Activated CD8-positive, alpha-beta memory T cell treated with anti-CD3 and anti-CD28 coated beads for 24 hours (primary cell): ENCODE data around the gene ACAP3.

Experiments used
- DNase-seq: peaks from one replicate; pipeline ENCODE4 v3.0.0-alpha.2; 2020

Gene ACAP3, protein sequence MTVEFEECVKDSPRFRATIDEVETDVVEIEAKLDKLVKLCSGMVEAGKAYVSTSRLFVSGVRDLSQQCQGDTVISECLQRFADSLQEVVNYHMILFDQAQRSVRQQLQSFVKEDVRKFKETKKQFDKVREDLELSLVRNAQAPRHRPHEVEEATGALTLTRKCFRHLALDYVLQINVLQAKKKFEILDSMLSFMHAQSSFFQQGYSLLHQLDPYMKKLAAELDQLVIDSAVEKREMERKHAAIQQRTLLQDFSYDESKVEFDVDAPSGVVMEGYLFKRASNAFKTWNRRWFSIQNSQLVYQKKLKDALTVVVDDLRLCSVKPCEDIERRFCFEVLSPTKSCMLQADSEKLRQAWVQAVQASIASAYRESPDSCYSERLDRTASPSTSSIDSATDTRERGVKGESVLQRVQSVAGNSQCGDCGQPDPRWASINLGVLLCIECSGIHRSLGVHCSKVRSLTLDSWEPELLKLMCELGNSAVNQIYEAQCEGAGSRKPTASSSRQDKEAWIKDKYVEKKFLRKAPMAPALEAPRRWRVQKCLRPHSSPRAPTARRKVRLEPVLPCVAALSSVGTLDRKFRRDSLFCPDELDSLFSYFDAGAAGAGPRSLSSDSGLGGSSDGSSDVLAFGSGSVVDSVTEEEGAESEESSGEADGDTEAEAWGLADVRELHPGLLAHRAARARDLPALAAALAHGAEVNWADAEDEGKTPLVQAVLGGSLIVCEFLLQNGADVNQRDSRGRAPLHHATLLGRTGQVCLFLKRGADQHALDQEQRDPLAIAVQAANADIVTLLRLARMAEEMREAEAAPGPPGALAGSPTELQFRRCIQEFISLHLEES

DNA sequence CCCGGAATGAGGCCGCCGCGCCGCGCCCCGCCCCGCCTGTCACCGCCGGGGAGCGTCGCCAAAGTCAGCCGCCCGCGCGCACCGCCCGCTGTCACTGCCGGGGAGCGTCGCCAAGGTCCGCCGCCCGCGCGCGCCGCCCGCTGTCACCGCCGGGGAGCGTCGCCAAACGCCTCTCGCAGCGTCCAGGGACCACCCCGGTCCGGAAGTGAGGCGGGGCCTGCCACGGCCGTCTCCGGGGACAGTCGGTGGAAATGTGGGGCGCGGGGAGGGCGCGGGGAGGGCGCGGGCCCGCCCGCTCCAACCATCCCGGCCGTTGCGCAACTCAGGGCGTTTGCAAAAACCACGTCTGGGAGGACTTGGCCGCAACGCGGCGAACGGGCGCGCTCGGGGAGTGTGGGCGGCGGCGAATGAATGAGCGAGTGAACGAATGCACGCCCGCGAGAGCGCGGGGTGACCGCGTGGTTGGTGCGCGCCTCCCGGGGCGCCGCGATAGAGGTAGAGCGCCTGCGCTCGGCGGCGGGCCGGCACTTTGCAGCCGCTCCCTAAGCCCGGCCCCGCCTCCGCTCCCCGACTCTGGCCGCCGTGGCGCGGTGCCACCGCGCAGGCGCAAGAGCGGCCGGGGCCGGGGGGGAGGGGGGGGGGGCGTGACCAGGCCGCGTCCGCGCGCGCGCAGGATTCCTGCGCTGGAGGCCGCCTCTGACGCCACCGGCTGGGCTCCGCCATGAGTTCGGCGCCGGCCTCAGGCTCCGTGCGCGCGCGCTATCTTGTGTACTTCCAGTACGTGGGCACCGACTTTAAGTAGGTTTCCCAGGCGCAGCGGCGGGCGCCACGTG is at the start of gene ACAP3, which contains the start of gene PUSL1:
Gene ACAP3, minus strand, starts transcription at position 8 of the 833 bp plus-strand sequence. CDS start 115 bp downstream, outside the sequence.
Gene PUSL1, plus strand, starts transcription at position 675 of the 833 bp plus-strand sequence. Its CDS starts 47 bp downstream, at position 722.
- DNase-seq = peak; percentile 96

- DNase-seq = no peak
Measured at GRCh38 chr1:1356796-1357401, 49.2 kb upstream of the ACAP3 start.

GRCh38 chr1:1356166-1356795 is 48.6 kb upstream of the ACAP3 start:
- DNase-seq = no peak

- DNase-seq = no peak
Measured at GRCh38 chr1:1355416-1355815, 47.7 kb upstream of the ACAP3 start.

DNA sequence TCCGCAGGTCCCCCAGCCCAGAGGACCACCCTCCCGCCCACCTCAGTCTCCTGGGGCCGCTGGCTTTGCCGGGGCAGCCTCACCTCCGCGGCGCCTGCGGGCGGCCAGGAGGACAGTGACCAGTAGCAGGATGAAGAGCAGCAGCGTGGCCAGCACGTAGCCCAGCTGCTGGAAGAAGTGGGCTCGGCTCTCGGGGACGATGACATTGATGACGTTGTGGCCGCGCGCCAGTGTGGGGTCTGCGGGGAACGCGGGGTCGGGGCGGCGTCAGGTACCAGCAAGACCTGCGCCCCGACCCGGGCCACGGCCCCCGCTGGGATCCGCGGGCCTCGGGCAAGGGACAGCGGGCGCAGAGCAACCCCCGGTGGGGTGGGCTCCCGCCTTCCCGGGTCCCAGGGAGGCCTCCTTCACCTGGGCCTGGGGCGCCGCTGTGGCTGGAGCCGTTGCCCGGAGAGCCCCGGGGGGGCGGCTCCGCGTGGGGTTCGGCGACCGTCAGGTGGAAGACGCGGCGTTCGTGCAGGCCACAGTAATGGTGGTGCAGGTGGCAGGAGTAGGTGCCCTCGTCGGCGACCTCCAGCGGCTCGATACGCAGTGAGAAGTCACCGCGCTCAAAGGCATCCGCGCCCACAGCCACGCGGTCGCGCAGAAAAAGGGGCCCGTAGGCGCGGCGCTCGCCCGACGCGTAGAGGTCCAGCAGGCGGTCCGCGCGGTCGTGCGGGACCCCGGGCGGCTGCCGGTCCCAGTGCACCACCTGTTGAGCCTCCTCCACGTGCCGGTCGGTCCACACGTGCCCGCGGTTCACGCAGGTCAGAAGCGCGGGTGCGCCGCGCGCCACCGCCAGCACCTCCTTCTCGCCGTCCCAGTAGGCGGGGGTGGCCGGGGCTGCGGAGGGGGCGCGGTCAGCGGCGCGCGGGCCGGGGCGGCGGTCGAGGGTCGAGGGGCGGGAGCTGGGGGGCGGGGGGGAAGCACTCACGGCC is 46.8 kb upstream of the ACAP3 start:
- DNase-seq = no peak

DNA sequence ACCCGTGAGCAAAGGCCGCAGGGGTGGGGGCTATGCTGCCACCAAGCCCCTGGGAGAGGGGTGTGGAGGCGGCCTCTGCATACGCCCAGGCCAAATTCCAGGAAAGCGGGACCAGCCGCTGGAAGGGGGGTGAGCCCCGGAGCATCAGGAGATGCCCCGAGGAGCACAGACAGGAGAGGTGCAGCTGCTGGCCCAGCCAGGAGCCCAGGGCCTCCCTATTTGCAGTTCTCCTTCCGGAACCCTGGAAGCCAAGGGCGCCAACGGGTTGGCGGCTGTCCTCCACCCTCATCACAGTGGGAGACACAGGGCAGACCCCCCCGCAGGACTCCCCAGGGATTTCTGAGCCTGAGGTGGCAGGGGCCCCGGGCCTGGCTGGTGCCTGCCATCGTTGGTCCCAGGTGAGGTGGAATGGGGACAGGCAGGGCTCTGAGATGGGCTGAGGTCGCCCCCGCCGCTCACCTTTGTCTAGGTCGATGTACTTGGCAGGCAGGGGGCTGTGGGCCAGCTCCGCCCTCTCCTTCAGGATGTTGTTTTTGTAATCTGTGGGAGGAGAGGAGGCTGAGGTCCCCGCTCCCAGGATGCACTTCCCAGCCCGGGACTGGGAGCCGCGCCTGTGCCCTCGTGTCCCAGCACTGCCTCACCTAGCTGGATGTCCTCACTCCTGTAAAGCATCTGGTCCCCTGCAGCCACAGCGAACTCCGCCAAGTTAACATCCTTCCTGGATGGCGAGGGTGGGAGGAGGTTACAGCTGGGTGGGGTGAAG is 45.8 kb upstream of the ACAP3 start:
- no peak for DNase-seq

DNA sequence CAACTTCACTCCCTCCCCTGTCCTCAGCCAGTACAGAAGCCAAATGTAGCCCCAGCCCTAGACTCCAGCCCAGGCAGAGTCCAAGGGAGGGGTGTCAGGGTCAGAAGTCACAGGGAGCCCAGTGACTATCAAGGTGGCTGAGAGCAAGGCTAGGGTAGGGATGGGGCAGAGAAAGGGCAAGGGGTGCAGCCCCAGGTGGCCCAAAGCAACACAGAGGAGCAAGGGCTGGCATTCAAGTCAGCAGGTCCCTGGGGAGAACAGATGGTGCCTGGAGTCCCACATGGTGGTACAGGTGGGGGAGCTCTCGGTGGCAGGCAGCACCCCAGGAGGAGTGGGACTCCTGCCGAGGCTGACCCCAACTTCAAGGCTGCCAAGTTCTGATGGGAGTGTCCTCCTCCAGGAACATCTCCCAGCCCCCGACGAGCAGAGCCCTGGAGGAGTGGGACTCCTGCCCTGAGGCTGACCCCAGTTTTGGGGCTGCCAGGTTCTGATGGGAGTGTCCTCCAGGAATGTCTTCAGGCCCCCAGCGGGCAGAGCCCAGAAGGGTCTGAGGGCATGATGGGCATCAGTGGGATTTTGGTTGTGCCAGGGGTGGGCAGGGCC is 45.2 kb upstream of the ACAP3 start:
- no peak for DNase-seq

- DNase-seq = no peak
Measured at GRCh38 chr1:1351511-1352427, 44.0 kb upstream of the ACAP3 start.

DNA sequence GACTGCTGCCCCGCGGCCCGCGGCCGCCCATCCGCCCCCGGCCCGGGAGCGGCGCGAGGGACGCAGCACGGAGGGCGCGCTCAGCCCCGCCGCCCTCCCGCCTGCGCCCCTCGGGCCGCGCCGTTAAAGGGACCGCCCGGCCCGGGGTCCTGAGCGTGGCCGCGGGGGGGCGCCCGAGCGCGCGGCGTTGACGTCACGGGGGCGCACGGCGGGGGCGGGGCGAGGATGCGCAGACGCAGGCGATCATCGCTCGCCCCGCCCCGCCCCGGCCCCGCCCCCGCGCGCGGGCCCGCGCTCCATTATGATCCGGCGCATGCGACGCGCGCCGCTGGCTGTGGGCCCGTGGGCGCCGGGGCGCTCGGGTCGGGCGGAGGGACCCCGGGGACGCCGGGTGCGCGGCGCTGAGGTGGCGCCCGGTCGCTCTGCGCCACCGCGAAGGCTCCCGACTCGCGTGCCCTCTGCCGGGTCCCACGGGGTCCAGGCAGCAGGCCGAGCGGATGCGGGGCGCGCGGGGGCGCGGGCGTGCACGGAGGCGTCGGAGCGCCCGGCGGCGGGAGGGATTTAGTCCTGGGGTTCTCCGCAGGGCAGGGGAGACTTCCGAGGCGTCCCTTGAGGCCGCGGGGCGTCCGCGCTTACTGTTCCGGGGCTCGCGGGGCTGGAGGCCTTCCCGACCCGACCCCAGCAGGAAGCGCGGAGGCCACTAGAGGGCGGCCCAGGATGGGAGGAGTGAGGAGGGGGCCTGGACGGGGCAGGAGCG is 41.7 kb upstream of the ACAP3 start, which contains the start of gene DVL1:
Gene DVL1, minus strand, starts transcription at position 163 of the 757 bp plus-strand sequence. CDS start 353 bp downstream, outside the sequence.
- peak; percentile 88 for DNase-seq

- peak; percentile 67 for DNase-seq
Measured at GRCh38 chr1:1348420-1349255, 40.9 kb upstream of the ACAP3 start.

DNA sequence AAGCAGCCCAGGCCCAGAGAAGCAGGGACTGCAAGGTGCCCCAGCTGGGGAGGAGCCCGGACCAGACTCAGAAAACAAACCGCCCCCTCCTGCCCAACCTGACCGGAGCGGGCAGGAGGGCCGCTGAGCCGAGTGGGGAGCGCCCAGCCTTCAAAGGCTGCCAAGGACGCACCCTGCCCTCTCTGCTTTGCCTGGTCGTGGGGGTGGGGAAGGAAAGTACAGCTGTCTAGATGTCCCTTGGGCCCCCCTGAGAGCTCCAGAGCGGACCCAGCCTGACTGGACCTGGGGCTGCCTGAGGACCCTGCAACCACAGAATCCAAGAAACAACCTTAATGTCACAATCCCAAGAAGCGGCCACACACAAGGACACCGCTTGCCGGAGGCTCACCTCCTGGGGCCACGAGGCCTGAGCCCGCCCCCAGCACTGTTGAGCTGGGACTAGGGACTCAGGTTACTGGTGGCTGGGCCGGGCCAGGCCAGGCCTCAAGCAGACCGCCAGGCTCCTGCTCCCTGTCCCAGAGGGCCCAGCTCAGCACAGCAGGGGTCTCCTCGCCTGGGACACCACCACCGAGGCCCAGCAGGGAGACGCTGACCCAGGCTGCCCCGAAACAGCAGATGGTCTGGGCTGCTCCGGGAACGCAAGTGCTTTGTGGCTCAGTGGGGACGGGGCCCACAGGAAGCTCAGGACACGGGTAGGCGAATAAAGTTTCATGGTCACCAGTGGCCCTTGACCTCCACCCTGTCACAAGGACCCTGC is 40.1 kb upstream of the ACAP3 start:
- DNase-seq = no peak

DNA sequence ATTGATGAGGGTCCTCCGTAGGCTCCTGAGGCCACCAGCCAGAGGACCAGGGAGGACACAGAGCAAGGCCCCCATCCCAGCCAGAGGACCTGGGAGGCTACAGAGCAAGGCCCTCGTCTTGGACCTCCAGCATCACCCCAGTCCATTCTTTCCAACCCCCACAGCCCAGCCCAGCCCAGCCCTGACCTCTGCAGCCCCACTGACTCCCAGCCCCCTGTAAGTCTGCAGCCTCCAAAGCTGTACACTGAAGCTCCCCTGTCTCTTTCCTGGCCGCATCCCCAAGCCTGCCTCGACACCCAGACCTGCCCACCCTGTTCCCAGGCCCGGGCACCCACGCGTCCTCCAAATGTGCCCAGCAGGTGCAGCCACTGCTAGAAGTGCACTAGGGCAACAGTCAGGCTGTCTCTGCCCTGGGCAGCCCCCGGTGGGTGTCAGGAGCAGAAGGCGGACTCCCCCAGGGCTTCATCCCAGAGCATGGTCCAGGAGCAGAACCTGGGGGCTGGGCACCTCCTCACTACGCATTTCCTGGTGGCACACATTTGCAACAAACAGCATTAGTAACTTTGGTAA is 39.4 kb upstream of the ACAP3 start:
- DNase-seq = no peak

GRCh38 chr1:1346501-1346890 is 38.8 kb upstream of the ACAP3 start:
- no peak for DNase-seq

DNA sequence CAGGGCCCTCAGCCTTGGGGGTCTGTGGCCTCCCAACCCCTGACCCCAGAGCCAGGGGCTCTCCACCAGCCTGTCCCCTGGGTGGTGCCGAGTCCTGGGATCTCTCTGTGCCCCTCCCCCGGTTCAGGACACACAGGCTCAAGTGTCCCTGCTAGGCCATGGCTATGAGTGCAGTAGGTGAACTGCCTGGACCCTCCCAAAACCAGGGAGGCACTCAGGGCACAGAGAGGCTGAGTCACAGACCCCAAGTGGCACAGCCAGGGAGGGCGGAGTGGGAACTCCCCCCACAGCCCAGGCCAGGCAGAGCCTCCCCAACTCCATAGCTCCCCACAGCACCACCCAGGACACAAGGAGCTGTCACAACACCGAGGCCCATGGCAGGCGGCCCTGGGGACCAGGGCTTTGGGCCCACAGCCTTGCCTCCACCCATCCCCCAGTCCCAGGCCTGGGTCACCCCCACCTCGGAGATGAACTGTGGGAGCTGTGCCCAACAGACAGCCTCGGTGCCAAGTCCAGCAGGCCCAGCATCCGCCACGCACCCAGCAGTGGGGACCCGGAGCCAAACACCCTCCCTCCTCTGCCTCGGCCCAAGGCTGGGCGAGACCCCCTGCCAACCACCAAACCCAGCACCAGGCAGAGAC is 38.2 kb upstream of the ACAP3 start:
- DNase-seq = no peak

- DNase-seq = no peak
Measured at GRCh38 chr1:1345384-1345783, 37.7 kb upstream of the ACAP3 start.
